Liver (tissue), 9 donors: ENCODE measurements around the gene BMAL1. TPM values are rescaled to one million over a fixed set of nuclear protein-coding genes. Genes with fewer than 3 reads are reported as not detected.

ENCODE experiments used
- DNase-seq: peaks from one replicate; pipeline ENCODE4 v3.0.0-alpha.2; 2017; ENCODE audit warnings: low spot score
- H3K27ac ChIP-seq, 2 donors: one replicate each; pipeline ENCODE4 v1.7.0; 2013; ENCODE audit warnings: inconsistent platforms in 2 of 2, low read length in 2 of 2, control low read depth in 1 of 2, low read depth in 1 of 2, mild to moderate bottlenecking in 1 of 2
- H3K27me3 ChIP-seq, 4 donors: one replicate each; pipeline versions ENCODE4 v1.6.1 to v1.7.0; 2013; ENCODE audit warnings: low read length in 3 of 4, inconsistent platforms in 1 of 4, mild to moderate bottlenecking in 1 of 4, moderate library complexity in 1 of 4; ENCODE audit not compliant: control insufficient read depth in 4 of 4, insufficient read depth in 4 of 4
- H3K36me3 ChIP-seq, 4 donors: one replicate each; pipeline versions ENCODE4 v1.6.1 to v1.7.0; 2013; ENCODE audit warnings: low read length in 3 of 4, mild to moderate bottlenecking in 3 of 4, low read depth in 1 of 4, moderate library complexity in 1 of 4; ENCODE audit not compliant: control insufficient read depth in 4 of 4, insufficient read depth in 3 of 4
- H3K4me1 ChIP-seq, 4 donors: one replicate each; pipeline versions ENCODE4 v1.6.1 to v1.7.0; 2013; ENCODE audit warnings: low read length in 3 of 4, mild to moderate bottlenecking in 3 of 4, moderate library complexity in 1 of 4; ENCODE audit not compliant: control insufficient read depth in 4 of 4, insufficient read depth in 4 of 4
- H3K4me3 ChIP-seq, 3 donors: one replicate each; pipeline versions ENCODE4 v1.6.1 to v1.7.0; 2013; ENCODE audit warnings: low read length in 3 of 3, control low read depth in 1 of 3, low read depth in 1 of 3, mild to moderate bottlenecking in 1 of 3
- H3K9ac ChIP-seq, 2 donors: one replicate each; pipeline ENCODE4 v1.7.0; 2013; ENCODE audit warnings: low read length in 2 of 2, mild to moderate bottlenecking in 2 of 2, moderate library complexity in 2 of 2, control low read depth in 1 of 2, low read depth in 1 of 2
- H3K9me3 ChIP-seq, 4 donors: one replicate each; pipeline versions ENCODE4 v1.6.1 to v1.7.0; 2013; ENCODE audit warnings: low read length in 3 of 4; ENCODE audit not compliant: control insufficient read depth in 4 of 4
- EGR1 ChIP-seq, 2 donors: IDR thresholded peaks; 2 replicates each; pipeline ENCODE4 v1.6.1; 2016 to 2018; ENCODE audit warnings: antibody characterized with exemption in 2 of 2, low read depth in 2 of 2
- FOXA1 ChIP-seq: IDR thresholded peaks from 2 replicates; pipeline ENCODE4 v1.6.1; 2016; ENCODE audit warnings: antibody characterized with exemption
- FOXA2 ChIP-seq: IDR thresholded peaks from 2 replicates; pipeline ENCODE4 v1.6.1; 2016; ENCODE audit warnings: antibody characterized with exemption
- GABPA ChIP-seq, 2 donors: IDR thresholded peaks in 1 of 2; conservative IDR thresholded peaks in 1 of 2; 2 replicates each; pipeline ENCODE4 v1.6.1; 2016; ENCODE audit warnings: antibody characterized with exemption in 2 of 2, mild to moderate bottlenecking in 1 of 2, moderate library complexity in 1 of 2
- HNF4A ChIP-seq, 2 donors: conservative IDR thresholded peaks; 2 replicates each; pipeline ENCODE4 v1.6.1; 2016; ENCODE audit warnings: antibody characterized with exemption in 2 of 2, mild to moderate bottlenecking in 2 of 2
- HNF4G ChIP-seq: IDR thresholded peaks from 2 replicates; pipeline ENCODE4 v1.6.1; 2016; ENCODE audit warnings: antibody characterized with exemption
- JUND ChIP-seq, 2 donors: IDR thresholded peaks; 2 replicates each; pipeline ENCODE4 v1.6.1; 2016; ENCODE audit warnings: antibody characterized with exemption in 2 of 2
- NR2F2 ChIP-seq: IDR thresholded peaks from 2 replicates; pipeline ENCODE4 v1.6.1; 2016; ENCODE audit warnings: antibody characterized with exemption
- RAD21 ChIP-seq, 2 donors: IDR thresholded peaks; 2 replicates each; pipeline ENCODE4 v1.6.1; 2016; ENCODE audit warnings: antibody characterized with exemption in 2 of 2, mild to moderate bottlenecking in 2 of 2
- RXRA ChIP-seq, 2 donors: IDR thresholded peaks; 2 replicates each; pipeline ENCODE4 v1.6.1; 2017 to 2018; ENCODE audit warnings: antibody characterized with exemption in 2 of 2, mild to moderate bottlenecking in 1 of 2
- SP1 ChIP-seq: IDR thresholded peaks from 2 replicates; pipeline ENCODE4 v1.6.1; 2018; ENCODE audit warnings: antibody characterized with exemption, mild to moderate bottlenecking
- TAF1 ChIP-seq: conservative IDR thresholded peaks from 2 replicates; pipeline ENCODE4 v1.6.1; 2016; ENCODE audit warnings: antibody characterized with exemption, mild to moderate bottlenecking
- YY1 ChIP-seq: IDR thresholded peaks from 2 replicates; pipeline ENCODE4 v1.6.1; 2016; ENCODE audit warnings: antibody characterized with exemption, mild to moderate bottlenecking
- WGBS: extraction: QIAGEN DNeasy Blood & Tissue Kit; methylation state at CpG from one replicate; pipeline ENCODE4 v1.1.7; 2013; 5-methylcytosine and 5-hydroxymethylcytosine counted together
- polyA plus RNA-seq, 2 donors: library from polyadenylated mRNA; stranded (reverse) in 1 of 2; unstranded in 1 of 2; fragments of 200-250 nt in 1 of 2; fragments of >200 nt in 1 of 2; fragmentation: Nextera tagmentation in 1 of 2; extraction: Ambion mirVana in 1 of 2; gene quantifications; one replicate each; pipeline versions ENCODE4 v1.2.1 to v1.2.3, GENCODE V29; 2013 to 2015
- total RNA-seq, 2 donors: library from RNA; depleted of rRNA; stranded (reverse); fragments of >200 nt; gene quantifications; one replicate each; pipeline ENCODE4 v1.2.3, GENCODE V29; 2014
- TF ChIP-seq, protein P1 (sequence below): IDR thresholded peaks from 2 replicates; pipeline ENCODE4 v1.6.1; 2016; ENCODE audit warnings: antibody characterized with exemption
- TF ChIP-seq, protein P2 (sequence below): IDR thresholded peaks from 2 replicates; pipeline ENCODE4 v1.6.1; 2016; ENCODE audit warnings: antibody characterized with exemption, mild to moderate bottlenecking
- TF ChIP-seq, protein P3 (sequence below): IDR thresholded peaks from 2 replicates; pipeline ENCODE4 v1.6.1; 2016; ENCODE audit warnings: antibody characterized with exemption
- TF ChIP-seq, protein P4 (sequence below): IDR thresholded peaks from 2 replicates; pipeline ENCODE4 v1.6.1; 2016; ENCODE audit warnings: antibody characterized with exemption
- TF ChIP-seq, protein P5 (sequence below): fragments of 150-350 bp; IDR thresholded peaks from 2 replicates; pipeline ENCODE4 v1.5.1; 2017; ENCODE audit warnings: improper control_type of control experiment, low read depth, low read length; ENCODE audit not compliant: missing input control
- donor health status: healthy.
- donor health status: healthy.
- donor health status: healthy.
- donor health status: healthy.
- donor health status: healthy.

Gene BMAL1
- total and polyA plus RNA-seq, 4 donors, result 4.7 to 39.0 (median 15.0) TPM

DNA sequence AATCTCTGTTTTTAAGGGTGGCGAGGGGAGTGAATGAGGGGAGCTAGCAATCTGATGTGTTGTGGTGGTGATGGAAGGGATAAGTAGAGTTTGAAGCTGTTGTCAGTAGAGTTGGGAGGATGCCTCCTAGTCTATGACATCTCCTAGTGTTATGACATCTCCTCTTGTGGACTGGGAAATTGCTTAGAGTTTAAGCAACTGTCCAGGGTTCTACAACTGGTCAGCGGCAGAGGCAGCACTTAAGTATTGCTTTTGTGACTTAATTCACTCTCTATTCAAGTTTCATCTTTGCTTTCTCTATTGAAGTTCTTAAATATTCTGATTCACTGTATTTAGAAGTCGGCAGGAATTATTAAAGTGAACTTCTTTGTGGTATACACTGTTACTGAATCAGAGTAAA is 13.8 kb downstream of the BMAL1 start:
- no peaks in the 10 kb centered on the region for H3K27me3 ChIP-seq
- WGBS, result 95% methylated on average over 3 of the region's 3 CpGs
- TF ChIP-seq GABPA (IDR thresholded peaks at IDR 0.05 in 1 of 2, conservative IDR thresholded peaks at IDR 0.05 in 1 of 2), result no peak
- no peak for TF ChIP-seq RAD21 (IDR thresholded peaks at IDR 0.05)
- TF ChIP-seq, protein P1, sequence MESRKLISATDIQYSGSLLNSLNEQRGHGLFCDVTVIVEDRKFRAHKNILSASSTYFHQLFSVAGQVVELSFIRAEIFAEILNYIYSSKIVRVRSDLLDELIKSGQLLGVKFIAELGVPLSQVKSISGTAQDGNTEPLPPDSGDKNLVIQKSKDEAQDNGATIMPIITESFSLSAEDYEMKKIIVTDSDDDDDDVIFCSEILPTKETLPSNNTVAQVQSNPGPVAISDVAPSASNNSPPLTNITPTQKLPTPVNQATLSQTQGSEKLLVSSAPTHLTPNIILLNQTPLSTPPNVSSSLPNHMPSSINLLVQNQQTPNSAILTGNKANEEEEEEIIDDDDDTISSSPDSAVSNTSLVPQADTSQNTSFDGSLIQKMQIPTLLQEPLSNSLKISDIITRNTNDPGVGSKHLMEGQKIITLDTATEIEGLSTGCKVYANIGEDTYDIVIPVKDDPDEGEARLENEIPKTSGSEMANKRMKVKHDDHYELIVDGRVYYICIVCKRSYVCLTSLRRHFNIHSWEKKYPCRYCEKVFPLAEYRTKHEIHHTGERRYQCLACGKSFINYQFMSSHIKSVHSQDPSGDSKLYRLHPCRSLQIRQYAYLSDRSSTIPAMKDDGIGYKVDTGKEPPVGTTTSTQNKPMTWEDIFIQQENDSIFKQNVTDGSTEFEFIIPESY, result no peak
- no peak for TF ChIP-seq HNF4A (conservative IDR thresholded peaks at IDR 0.05)
- TF ChIP-seq, protein P2, sequence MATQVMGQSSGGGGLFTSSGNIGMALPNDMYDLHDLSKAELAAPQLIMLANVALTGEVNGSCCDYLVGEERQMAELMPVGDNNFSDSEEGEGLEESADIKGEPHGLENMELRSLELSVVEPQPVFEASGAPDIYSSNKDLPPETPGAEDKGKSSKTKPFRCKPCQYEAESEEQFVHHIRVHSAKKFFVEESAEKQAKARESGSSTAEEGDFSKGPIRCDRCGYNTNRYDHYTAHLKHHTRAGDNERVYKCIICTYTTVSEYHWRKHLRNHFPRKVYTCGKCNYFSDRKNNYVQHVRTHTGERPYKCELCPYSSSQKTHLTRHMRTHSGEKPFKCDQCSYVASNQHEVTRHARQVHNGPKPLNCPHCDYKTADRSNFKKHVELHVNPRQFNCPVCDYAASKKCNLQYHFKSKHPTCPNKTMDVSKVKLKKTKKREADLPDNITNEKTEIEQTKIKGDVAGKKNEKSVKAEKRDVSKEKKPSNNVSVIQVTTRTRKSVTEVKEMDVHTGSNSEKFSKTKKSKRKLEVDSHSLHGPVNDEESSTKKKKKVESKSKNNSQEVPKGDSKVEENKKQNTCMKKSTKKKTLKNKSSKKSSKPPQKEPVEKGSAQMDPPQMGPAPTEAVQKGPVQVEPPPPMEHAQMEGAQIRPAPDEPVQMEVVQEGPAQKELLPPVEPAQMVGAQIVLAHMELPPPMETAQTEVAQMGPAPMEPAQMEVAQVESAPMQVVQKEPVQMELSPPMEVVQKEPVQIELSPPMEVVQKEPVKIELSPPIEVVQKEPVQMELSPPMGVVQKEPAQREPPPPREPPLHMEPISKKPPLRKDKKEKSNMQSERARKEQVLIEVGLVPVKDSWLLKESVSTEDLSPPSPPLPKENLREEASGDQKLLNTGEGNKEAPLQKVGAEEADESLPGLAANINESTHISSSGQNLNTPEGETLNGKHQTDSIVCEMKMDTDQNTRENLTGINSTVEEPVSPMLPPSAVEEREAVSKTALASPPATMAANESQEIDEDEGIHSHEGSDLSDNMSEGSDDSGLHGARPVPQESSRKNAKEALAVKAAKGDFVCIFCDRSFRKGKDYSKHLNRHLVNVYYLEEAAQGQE, result no peak
- TF ChIP-seq FOXA2, result no peak
- no peak for TF ChIP-seq RXRA (IDR thresholded peaks at IDR 0.05)
- TF ChIP-seq YY1, result no peak
- TF ChIP-seq EGR1 (IDR thresholded peaks at IDR 0.05; ENCODE audit: low read depth in 2 of 2), result no peak
- TF ChIP-seq, protein P3, sequence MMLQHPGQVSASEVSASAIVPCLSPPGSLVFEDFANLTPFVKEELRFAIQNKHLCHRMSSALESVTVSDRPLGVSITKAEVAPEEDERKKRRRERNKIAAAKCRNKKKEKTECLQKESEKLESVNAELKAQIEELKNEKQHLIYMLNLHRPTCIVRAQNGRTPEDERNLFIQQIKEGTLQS, result no peak
- TF ChIP-seq, protein P4, sequence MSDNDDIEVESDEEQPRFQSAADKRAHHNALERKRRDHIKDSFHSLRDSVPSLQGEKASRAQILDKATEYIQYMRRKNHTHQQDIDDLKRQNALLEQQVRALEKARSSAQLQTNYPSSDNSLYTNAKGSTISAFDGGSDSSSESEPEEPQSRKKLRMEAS, result no peak
- TF ChIP-seq SP1, result no peak
- TF ChIP-seq HNF4G, result no peak
- no peak for TF ChIP-seq NR2F2
- no peak for TF ChIP-seq TAF1
- no peak for TF ChIP-seq FOXA1
- no peak for TF ChIP-seq JUND (IDR thresholded peaks at IDR 0.05)
- H3K27ac ChIP-seq, result no peak overlapping the region
- no peak overlapping the region for H3K4me3 ChIP-seq
- H3K9me3 ChIP-seq, result no peaks in the 10 kb centered on the region
- DNase-seq, result no peak
- H3K9ac ChIP-seq, result no peak overlapping the region
- H3K4me1 ChIP-seq, result peaks cover 0 to 14% (median 3%) of the 10 kb centered on the region in 4 donors
- H3K36me3 ChIP-seq, result no peaks in the 10 kb centered on the region

DNA sequence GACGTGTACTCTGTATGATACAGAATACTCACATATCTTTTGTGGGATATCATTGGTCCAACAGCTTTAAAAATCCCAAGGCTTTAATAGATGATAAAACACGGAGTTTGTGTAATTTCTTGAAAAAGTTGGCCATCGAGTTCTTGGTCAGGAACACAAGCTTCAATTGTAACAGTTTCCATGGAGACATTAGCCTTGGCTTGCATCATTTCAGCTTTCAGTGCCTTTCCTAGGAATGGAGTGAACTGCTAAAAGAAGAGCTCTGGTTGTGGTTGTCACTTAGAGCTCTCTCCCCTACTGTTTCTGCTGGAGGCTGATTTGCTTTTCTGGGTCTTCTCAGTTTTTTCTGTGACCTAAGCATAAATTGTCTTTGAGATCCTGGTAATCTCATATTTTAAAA is 14.2 kb downstream of the BMAL1 start:
- Histone ChIP-seq H3K4me1 (peaks cover 0 to 16% (median 3%) of the 10 kb centered on the region in 4 donors), H3K9ac (no peak overlapping the region), H3K27me3 (no peaks in the 10 kb centered on the region), H3K27ac (no peak overlapping the region), H3K9me3 (no peaks in the 10 kb centered on the region), H3K36me3 (no peaks in the 10 kb centered on the region), H3K4me3 (no peak overlapping the region)
- 64% methylated on average over 3 of the region's 3 CpGs for WGBS
- no peak for DNase-seq
- TF ChIP-seq TAF1 (no peak), YY1 (no peak), JUND (IDR thresholded peaks at IDR 0.05) (no peak), FOXA2 (no peak), EGR1 (IDR thresholded peaks at IDR 0.05; ENCODE audit: low read depth in 2 of 2) (no peak), SP1 (no peak), RXRA (IDR thresholded peaks at IDR 0.05) (no peak), HNF4G (no peak)
- TF ChIP-seq, protein P4, result no peak
- TF ChIP-seq, protein P5, sequence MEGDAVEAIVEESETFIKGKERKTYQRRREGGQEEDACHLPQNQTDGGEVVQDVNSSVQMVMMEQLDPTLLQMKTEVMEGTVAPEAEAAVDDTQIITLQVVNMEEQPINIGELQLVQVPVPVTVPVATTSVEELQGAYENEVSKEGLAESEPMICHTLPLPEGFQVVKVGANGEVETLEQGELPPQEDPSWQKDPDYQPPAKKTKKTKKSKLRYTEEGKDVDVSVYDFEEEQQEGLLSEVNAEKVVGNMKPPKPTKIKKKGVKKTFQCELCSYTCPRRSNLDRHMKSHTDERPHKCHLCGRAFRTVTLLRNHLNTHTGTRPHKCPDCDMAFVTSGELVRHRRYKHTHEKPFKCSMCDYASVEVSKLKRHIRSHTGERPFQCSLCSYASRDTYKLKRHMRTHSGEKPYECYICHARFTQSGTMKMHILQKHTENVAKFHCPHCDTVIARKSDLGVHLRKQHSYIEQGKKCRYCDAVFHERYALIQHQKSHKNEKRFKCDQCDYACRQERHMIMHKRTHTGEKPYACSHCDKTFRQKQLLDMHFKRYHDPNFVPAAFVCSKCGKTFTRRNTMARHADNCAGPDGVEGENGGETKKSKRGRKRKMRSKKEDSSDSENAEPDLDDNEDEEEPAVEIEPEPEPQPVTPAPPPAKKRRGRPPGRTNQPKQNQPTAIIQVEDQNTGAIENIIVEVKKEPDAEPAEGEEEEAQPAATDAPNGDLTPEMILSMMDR, result no peak
- TF ChIP-seq, protein P3, result no peak
- TF ChIP-seq, protein P1, result no peak
